DMS53 treated with DMSO at 0.1 percent for 48 hours (cell line): ENCODE measurements around the gene SLC66A2.
"Not testable (repeated sequence)": the region's sequence is repeated elsewhere in the genome, so short reads cannot be mapped to it uniquely, and the experiment has no call there.

ENCODE experiments used
- DNase-seq: peaks from one replicate; lab custom pipeline; 2025; ENCODE audit not compliant: unreplicated experiment; lab: John Stamatoyannopoulos, UW

The SLC66A2 gene

GRCh38 chr18:79869591-79870300, 81.7 kb downstream of the SLC66A2 start:
- no peak for DNase-seq

DNA sequence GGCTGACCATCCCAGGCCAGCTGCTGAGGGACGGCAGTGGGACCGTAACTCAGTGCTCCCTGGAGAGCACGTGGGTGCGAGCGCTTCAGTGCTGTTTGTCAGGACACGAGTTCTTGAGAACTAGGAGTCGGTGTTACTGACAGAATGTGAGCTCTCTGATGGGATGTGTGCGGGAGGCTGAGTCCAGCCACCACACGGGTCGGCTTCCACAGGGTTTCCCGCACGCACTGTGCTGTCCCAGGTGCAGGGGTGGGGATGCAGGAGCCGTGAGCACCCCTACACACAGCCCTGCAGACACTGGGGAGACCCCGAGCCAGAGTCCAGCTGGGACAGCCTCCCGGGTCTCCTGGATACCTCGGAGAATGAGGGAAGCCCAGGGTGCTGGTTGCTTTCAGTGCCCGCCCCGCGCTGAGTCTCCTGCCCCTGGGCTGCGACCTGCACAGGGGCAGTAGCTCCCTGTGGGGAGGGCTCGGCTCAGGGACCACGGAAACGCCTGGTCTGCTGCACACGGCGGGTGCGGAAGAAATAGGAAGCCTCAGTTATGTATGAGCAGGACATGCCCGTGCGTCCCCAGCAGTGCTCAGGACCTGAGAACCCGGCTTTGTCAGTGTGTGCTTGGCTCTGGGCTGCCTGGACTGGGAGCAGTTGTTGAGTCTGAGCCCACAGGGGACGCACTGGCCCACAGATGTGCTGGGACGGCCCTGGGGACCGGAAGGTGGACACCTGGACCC, 82.5 kb downstream of the SLC66A2 start:
- DNase-seq: no peak

DNA sequence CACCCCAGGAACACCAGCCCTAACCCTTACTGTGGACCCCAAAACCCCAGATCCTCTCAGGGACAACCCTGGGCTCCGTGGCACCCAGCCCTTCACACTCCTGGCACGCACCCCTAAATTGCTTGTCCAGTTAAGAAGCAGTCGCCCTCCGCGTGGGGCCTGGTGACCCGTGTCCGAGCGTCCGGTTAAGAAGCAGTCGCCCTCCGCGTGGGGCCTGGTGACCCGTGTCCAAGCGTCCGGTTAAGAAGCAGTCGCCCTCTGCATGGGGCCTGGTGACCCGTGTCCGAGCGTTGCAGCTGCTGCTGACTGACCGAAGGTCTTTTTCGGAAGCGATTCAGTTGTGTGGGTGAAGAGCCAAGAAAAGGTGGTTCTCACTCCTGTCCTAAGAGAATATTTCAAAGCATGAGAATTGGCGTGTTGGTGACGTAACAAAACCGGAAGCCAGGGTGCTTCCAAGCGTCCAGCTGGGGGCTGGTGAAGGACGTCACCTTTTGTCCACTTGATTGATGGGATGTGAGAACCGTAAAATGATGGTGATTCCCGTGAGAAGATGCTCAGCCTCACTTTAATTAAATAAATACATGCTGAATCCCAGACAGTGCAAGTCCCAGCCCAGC, 83.2 kb downstream of the SLC66A2 start:
- DNase-seq: no peak

DNA sequence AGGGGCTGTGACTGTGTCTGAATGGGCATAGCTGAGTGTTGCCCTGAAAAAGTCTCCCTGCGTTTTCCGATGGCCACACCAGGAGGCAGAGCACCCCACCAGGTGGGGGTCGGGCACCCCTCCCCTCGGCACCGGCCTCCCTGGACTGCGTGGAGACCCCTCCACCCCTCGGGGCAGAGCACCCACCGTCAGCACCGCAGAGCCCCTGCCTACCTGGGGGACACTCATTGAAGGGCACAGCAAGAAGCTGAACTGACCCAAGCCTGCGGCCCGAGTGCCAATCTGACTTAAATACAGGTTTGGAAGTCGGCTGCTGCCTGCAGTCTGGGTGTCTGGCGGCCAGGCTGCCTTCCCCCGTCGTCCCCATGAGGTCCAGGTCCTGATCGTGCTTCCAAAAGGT, 83.8 kb downstream of the SLC66A2 start:
- no peak for DNase-seq

GRCh38 chr18:79866889-79867574, 84.4 kb downstream of the SLC66A2 start:
- no peak for DNase-seq

DNA sequence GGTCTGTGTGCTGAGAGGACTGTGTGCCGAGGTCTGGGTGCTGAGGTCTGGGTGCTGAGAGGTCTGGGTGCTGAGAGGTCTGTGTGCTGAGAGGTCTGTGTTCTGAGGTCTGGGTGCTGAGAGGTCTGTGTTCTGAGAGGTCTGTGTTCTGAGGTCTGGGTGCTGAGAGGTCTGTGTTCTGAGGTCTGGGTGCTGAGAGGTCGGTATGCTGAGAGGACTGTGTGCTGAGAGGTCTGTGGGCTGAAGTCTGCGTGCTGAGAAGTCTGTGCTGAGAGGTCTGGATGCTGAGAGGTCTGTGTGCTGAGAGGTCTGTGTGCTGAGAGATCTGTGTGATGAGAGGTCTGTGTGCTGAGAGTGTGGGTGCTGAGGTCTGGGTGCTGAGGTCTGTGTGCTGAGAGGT, 85.5 kb downstream of the SLC66A2 start:
- not testable (repeated sequence) for DNase-seq

DNA sequence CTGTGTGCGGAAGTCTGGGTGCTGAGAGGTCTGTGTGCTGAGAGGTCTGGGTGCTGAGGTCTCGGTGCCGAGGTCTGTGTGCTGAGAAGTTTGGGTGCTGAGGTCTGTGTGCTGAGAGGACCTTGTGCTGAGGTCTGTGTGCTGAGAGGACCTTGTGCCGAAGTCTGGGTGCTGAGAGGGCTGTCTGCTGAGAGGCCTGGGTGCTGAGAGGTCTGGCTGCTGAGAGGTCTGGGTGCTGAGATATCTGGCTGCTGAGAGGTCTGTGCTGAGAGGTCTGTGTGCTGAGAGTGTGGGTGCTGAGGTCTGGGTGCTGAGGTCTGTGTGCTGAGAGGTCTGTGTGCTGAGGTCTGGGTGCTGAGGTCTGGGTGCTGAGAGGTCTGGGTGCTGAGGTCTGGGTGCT, 86.5 kb downstream of the SLC66A2 start:
- not testable (repeated sequence) for DNase-seq

DNA sequence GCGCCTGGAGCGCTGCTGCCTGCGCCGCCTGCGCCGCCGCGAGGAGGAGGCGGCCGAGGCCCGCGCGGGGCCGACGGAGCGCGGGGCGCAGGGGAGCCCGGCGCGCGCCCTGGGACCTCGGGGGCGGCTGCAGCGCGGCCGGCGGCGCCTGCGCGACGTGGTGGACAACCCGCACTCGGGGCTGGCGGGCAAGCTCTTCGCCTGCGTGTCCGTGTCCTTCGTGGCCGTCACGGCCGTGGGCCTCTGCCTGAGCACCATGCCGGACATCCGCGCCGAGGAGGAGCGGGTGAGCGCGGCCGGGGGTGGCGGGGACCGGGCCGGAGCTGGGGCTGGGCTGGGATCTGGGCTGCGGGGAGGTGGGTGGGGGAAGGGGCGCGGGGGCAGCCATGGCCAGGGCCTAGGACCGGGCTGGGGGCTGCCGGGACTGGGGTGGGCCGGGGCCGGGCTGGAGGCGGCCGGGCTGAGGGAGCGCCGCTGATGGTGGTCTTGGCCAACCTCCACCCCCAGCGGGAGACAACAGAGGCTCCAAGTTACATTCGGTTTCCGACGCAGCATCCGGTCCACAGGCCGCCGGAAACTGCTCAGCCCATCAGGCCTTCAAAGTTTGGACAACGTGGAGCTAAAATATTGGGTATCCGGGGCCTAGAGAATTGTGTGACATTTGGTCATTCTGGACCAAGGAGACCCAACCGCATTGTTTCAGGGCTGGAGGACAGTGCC, 87.3 kb downstream of the SLC66A2 start:
- DNase-seq: no peak

GRCh38 chr18:79863161-79864005, 88.1 kb downstream of the SLC66A2 start:
- no peak for DNase-seq

GRCh38 chr18:79862562-79862961, 88.9 kb downstream of the SLC66A2 start:
- DNase-seq: no peak

DNA sequence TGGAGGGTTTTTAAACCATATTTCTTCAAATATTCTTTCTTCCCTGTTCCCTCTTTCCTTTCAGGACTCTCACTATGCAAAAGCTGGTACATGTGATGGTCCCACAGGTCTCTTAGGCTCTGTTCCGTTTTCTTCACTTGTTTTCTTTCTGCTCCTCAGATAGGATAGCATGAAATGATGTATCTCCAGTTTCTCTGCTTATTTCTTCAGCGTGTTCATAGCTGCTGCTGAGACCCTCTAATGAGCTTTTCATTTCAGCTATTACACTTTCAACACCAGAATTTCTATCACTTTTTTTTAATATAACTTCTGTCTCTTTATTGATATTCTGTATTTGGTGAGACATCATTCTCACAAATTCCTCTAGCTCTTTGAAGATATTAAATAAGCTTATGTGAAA, 89.8 kb downstream of the SLC66A2 start:
- no peak for DNase-seq

GRCh38 chr18:79859314-79859713, 92.1 kb downstream of the SLC66A2 start:
- DNase-seq: no peak

DNA sequence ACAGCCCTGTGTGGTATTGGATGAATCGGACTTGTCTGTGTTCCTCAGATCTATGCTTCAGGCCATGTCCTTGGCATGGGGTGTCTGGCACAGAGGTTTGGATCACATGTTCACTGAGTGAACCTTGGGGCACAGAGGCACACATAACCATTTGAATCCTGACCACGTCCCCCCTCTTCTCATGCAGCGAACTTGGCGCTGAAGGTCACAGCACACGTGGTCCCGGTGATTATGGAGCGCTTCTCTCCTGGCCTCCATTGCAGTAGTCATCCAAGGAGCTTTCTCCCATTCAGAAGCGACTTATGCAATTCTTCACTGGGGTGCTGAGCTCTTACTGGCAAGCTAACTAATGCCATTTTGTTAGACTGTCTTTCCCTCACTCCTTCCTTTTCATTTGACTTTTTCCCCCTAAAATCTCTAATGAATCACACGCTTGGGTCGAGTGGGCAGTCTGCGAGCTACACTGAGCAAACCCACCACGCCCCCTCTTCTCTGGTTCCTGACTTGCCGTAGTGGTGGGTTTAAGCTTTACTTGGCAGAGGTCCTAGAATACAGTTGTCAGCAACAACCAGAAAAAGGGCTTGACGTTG, 94.3 kb downstream of the SLC66A2 start:
- peak; percentile 48 for DNase-seq

DNA sequence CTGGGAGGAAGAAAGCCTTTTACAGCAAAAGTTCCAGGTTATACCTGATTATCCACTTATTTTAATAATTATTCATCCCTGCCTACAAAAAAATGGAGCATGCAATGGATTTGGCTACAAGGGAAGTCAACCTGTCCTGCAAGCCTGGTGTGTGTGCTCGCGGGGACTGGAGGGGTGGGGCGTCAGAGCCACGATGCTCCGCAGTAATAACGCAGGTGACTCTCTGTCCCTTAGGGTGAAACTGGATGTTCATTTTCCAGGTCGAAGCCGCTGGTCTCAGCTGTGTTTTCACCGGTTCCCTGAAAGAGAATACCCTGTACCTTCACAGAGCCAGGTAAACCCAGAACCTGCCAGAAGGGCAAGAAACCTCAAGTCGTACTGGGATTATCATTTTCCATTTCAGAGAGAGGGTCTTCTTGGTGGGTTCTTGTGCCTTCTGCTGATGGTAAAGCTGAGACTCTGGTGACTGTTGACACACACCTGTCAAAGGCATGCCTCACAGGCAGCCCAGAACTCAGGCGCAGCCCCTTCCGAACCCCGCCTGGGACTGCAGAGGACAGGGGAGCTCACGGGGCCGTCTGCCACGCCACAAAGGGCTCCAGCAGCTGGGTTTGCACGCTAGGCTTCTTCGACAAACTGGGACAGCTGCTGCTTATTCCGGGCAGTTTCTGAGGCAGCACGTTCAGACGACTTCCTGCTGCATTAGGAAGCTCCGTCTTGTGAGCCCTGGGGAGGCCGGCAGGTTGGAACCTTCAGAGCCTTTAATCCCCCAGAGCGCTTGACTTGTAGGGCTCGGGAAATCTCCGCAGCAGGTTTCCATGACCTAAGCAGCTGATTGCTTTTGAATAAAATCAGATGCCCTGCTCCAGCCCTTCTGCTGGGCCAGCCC, 95.1 kb downstream of the SLC66A2 start:
- DNase-seq: peak; percentile 85

DNA sequence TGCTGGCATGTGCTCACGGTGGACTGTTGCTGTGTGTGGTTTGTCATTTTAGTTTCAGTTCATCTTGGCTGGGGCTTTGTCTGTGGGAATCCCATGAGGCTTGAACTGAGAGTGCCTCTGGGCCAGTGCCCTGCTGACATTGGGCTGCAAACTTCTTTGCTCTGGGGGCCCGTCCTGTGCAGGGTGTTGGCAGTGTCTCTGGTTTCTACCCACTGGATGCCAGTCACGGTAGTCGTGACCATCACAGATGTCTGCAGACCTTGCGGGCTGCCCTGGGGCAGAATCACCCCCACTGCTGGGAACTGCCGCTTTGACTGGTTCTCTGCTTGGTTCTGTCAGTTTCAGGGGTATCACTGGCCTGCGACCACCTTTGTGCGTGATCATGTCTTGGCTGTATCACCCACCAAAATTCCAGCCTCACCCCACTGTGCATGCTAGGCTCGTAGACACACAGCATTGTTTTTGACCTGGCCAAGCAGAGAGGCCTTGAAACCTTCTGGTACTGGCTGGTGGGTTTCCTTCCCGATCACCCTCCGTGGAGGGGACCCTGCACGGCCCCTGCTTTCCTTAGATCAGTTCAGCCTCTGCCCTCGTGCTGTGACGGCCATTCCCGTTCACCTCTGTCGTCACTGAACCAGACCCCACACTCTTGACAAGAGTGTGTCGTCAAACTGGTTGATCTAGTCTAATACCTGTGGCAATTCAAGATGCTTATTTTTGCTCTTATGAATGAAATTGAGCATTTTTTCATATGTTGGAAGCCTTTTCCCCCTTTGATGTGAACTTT, 96.1 kb downstream of the SLC66A2 start:
- peak; percentile 90 for DNase-seq

DNA sequence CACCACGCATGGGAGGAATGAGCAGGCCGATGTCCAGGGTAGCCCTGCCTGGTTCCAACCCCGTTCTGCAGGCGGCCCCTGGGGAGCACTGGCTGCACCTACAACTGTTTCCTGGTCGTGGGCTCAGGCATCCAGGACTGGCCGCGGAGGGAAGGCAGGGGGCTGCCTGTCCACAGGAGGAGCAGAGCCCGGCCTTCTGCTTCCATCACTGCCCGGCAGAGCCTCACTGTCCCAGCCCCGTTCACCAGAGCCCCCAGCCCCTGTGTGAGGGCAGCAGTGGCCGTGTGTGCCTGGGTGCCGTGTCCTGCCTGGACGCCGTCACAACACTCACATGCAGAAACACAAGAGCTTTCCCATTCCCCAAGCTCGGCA, 97.5 kb downstream of the SLC66A2 start:
- no peak for DNase-seq

DNA sequence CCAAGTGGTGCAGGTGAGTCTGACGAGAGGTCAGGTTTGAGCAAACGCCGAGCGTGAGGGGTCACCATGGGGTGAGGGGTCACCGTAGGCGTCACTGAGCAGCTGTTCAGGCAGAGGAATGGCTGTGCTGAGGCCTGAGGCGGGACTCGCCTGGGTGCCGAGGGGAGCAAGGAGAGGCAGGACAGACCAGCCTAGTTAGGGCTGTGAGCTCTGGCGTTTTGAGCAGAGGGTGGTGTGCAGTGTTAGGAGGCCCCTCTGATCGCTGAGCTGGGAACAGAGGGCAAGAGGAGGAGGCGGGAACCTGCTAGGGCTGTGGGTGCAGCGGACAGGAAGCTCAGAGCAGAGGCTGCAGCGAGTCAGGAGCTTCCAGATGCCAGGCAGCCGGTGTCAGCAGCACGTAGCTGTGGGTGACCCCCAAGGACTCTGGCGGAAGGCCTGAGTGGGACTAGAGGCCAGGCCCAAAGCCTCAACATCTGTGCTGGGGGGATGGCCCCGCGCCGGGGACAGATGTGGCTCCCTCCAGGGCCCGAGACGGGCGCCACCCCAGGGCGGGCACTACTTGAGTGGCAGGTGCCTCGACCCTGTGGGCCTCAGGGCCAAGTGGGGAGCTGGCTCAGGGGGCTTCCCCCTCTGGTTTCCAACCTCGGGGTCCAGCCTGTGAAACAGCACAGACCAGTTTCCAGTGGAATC, 98.0 kb downstream of the SLC66A2 start:
- no peak for DNase-seq
